ENCODE results near the gene ZNF283. TPM values are rescaled to one million over a fixed set of nuclear protein-coding genes. Genes with fewer than 3 reads are reported as not detected.

ZNF283 gene
- total and polyA plus RNA-seq, 9 of the 15 experiments (the other 6 are each of a cell fraction or from before 2014, with no cell fraction given): 6.0 to 19.5 (median 9.8) TPM

DNA sequence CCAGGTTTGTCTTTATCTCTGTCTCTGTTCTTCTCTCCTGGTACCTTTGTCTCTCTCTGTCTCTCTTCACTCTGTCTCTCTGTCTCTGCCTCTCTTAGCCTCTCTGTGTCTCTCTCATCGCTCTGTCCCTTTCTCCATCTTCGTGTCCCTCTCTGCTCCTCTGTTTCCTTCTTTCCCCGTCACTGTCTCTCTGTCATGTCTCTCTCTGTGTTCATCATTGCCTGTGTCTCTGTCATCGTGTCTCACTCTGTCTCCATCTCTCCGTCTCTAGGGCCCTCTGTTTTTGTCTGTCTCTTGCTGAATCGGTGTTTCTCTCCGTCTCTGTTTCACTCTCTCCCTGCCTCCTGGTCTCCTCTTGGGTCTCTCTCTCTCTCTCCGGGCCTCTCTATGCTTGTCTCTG, 43.5 kb upstream of the ZNF283 start (continued):
- TF ChIP-seq U2AF2 (optimal IDR thresholded peaks at IDR 0.05; ENCODE audit: low read depth, low read length): no peak
- TF ChIP-seq, protein P1, sequence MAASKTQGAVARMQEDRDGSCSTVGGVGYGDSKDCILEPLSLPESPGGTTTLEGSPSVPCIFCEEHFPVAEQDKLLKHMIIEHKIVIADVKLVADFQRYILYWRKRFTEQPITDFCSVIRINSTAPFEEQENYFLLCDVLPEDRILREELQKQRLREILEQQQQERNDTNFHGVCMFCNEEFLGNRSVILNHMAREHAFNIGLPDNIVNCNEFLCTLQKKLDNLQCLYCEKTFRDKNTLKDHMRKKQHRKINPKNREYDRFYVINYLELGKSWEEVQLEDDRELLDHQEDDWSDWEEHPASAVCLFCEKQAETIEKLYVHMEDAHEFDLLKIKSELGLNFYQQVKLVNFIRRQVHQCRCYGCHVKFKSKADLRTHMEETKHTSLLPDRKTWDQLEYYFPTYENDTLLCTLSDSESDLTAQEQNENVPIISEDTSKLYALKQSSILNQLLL (CRISPR knock-in tag; IDR thresholded peaks at IDR 0.05; ENCODE audit: borderline replicate concordance): no peak
- no peak for TF ChIP-seq SRF (CRISPR knock-in tag; IDR thresholded peaks at IDR 0.05)
- TF ChIP-seq ZC3H8 (IDR thresholded peaks at IDR 0.05): 0 out of 2 replicates have a peak, but pooled peaks have one; percentile 37
- TF ChIP-seq PKNOX1 (IDR thresholded peaks at IDR 0.05): no peak
- TF ChIP-seq ZNF316 (IDR thresholded peaks at IDR 0.05): peak; percentile 37; the same call in 1 of the 2 replicates
- peak in 1 of 2 experiments; percentile 8; a peak in 1 of 4 replicates for TF ChIP-seq TRIM24 (IDR thresholded peaks at IDR 0.05)
- TF ChIP-seq, protein P2, sequence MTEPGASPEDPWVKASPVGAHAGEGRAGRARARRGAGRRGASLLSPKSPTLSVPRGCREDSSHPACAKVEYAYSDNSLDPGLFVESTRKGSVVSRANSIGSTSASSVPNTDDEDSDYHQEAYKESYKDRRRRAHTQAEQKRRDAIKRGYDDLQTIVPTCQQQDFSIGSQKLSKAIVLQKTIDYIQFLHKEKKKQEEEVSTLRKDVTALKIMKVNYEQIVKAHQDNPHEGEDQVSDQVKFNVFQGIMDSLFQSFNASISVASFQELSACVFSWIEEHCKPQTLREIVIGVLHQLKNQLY (CRISPR knock-in tag; conservative IDR thresholded peaks at IDR 0.05): no peak
- no peak for TF ChIP-seq MITF (IDR thresholded peaks at IDR 0.05)
- no peak for TF ChIP-seq KAT8 (IDR thresholded peaks at IDR 0.05; ENCODE audit: low read depth)
- TF ChIP-seq ELF4 (CRISPR knock-in tag; IDR thresholded peaks at IDR 0.05): peak; percentile 63; the same call in 1 of the 2 replicates
- TF ChIP-seq ZNF121 (CRISPR knock-in tag; conservative IDR thresholded peaks at IDR 0.05): no peak
- TF ChIP-seq TEAD4 (IDR thresholded peaks at IDR 0.05; ENCODE audit: low read length): no peak
- TF ChIP-seq TEAD4 (CRISPR knock-in tag; IDR thresholded peaks at IDR 0.05; ENCODE audit: borderline replicate concordance): no peak
- TF ChIP-seq, protein P3, sequence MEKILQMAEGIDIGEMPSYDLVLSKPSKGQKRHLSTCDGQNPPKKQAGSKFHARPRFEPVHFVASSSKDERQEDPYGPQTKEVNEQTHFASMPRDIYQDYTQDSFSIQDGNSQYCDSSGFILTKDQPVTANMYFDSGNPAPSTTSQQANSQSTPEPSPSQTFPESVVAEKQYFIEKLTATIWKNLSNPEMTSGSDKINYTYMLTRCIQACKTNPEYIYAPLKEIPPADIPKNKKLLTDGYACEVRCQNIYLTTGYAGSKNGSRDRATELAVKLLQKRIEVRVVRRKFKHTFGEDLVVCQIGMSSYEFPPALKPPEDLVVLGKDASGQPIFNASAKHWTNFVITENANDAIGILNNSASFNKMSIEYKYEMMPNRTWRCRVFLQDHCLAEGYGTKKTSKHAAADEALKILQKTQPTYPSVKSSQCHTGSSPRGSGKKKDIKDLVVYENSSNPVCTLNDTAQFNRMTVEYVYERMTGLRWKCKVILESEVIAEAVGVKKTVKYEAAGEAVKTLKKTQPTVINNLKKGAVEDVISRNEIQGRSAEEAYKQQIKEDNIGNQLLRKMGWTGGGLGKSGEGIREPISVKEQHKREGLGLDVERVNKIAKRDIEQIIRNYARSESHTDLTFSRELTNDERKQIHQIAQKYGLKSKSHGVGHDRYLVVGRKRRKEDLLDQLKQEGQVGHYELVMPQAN (IDR thresholded peaks at IDR 0.05; ENCODE audit: borderline replicate concordance): peak; percentile 51; the same call in 1 of the 2 replicates
- TF ChIP-seq MECOM (CRISPR knock-in tag; IDR thresholded peaks at IDR 0.05): no peak
- TF ChIP-seq, protein P4, sequence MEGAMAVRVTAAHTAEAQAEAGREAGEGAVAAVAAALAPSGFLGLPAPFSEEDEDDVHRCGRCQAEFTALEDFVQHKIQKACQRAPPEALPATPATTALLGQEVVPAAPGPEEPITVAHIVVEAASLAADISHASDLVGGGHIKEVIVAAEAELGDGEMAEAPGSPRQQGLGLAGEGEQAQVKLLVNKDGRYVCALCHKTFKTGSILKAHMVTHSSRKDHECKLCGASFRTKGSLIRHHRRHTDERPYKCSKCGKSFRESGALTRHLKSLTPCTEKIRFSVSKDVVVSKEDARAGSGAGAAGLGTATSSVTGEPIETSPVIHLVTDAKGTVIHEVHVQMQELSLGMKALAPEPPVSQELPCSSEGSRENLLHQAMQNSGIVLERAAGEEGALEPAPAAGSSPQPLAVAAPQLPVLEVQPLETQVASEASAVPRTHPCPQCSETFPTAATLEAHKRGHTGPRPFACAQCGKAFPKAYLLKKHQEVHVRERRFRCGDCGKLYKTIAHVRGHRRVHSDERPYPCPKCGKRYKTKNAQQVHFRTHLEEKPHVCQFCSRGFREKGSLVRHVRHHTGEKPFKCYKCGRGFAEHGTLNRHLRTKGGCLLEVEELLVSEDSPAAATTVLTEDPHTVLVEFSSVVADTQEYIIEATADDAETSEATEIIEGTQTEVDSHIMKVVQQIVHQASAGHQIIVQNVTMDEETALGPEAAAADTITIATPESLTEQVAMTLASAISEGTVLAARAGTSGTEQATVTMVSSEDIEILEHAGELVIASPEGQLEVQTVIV (CRISPR knock-in tag; IDR thresholded peaks at IDR 0.05; ENCODE audit: borderline replicate concordance): no peak
- no peak for TF ChIP-seq ZFP30 (CRISPR knock-in tag; IDR thresholded peaks at IDR 0.05; ENCODE audit: borderline replicate concordance)
- no peak for TF ChIP-seq POLR2AphosphoS2 (IDR thresholded peaks at IDR 0.05; ENCODE audit: low read length)
- TF ChIP-seq HDAC1 (IDR thresholded peaks at IDR 0.05): peak in 1 of 2 experiments; percentile 49; a peak in 1 of 4 replicates
- no peak for TF ChIP-seq ZNF444 (CRISPR knock-in tag; IDR thresholded peaks at IDR 0.05)

Measured in K562 (cell line).